MCF 10A (cell line): ENCODE results near the gene ACVR1C. TPM values are rescaled to one million over a fixed set of nuclear protein-coding genes. Genes with fewer than 3 reads are reported as not detected.

Source experiments
- BruUV-seq: library from RNA; stranded (reverse); fragments of 400-500 nt; replicated peaks from 2 replicates; lab custom pipeline; 2021; lab: Mats Ljungman, UMichigan
- CTCF ChIA-PET: fragments of 300-600 bp; sonication (Branson Sonifier 250); formaldehyde crosslinking; extraction: SDS; loops from one replicate; lab custom pipeline; 2021; ENCODE audit warnings: antibody characterized with exemption, inconsistent platforms; lab: Yijun Ruan, JAX
- POLR2A ChIA-PET: fragments of 300-600, 350-650 bp; sonication (Branson Sonifier 250); formaldehyde crosslinking; extraction: SDS; loops from one replicate; lab custom pipeline; 2020; ENCODE audit warnings: antibody characterized with exemption, inconsistent platforms; lab: Yijun Ruan, JAX
- DNase-seq: peaks from one replicate; pipeline ENCODE4 v3.0.0-alpha.2; 2018; ENCODE audit not compliant: unreplicated experiment
- H3K27ac Mint-ChIP-seq: one replicate; pipeline ENCODE4 v1.8.0; 2022; ENCODE audit warnings: mild to moderate bottlenecking, low read depth, mixed read lengths; ENCODE audit not compliant: unreplicated experiment
- H3K27me3 Mint-ChIP-seq: one replicate; pipeline ENCODE4 v1.8.0; 2022; ENCODE audit warnings: mixed read lengths; ENCODE audit not compliant: insufficient read depth, unreplicated experiment
- H3K36me3 Mint-ChIP-seq: one replicate; pipeline ENCODE4 v1.8.0; 2022; ENCODE audit warnings: mild to moderate bottlenecking, moderate library complexity, mixed read lengths; ENCODE audit not compliant: insufficient read depth, unreplicated experiment
- H3K4me1 Mint-ChIP-seq: one replicate; pipeline ENCODE4 v1.8.0; 2022; ENCODE audit warnings: mixed read lengths; ENCODE audit not compliant: insufficient read depth, unreplicated experiment
- H3K4me3 Mint-ChIP-seq: one replicate; pipeline ENCODE4 v1.8.0; 2022; ENCODE audit warnings: mild to moderate bottlenecking, moderate library complexity, mixed read lengths; ENCODE audit not compliant: unreplicated experiment
- H3K9me3 Mint-ChIP-seq: one replicate; pipeline ENCODE4 v1.8.0; 2022; ENCODE audit warnings: mixed read lengths; ENCODE audit not compliant: unreplicated experiment
- CTCF ChIP-seq: fragments of 200-600 bp; IDR thresholded peaks from one replicate; pipeline ENCODE4 v1.8.0; 2022; ENCODE audit warnings: antibody characterized with exemption, mild to moderate bottlenecking; ENCODE audit not compliant: unreplicated experiment
- intact Hi-C: fragments of 100-400 bp; cut with micrococcal nuclease; formaldehyde crosslinking; loops from 2 replicates; pipeline ENCODE4 v1.14.1; 2022
- total RNA-seq: library from RNA; stranded (reverse); gene quantifications from 2 replicates; pipeline ENCODE4 v1.2.3, GENCODE V29; 2022

Gene ACVR1C
- total RNA-seq, 1 experiment from 2014 or later = 0.12 TPM

GRCh38 chr2:157509744-157510143 is 118.9 kb downstream of the ACVR1C start:
- CTCF ChIA-PET = interaction anchor here (0.6 to 2.2 kb wide), 13 partner anchors 12 to 1490 kb away, joined by 3 to 8 read pairs (median 4); no protein-coding TSS in a partner anchor
- DNase-seq = peak; percentile 11
- POLR2A ChIA-PET = no interaction called here
- intact Hi-C loops = no loop called here
- BruUV-seq = no TSS peak
- no peaks in the 10 kb centered on the region for H3K9me3 Mint-ChIP-seq
- TF ChIP-seq CTCF = peak; percentile 14
- H3K36me3 Mint-ChIP-seq = no peaks in the 10 kb centered on the region
- H3K4me3 Mint-ChIP-seq = no peak overlapping the region
- H3K27me3 Mint-ChIP-seq = peaks cover 69% of the 10 kb centered on the region
- no peak overlapping the region for H3K27ac Mint-ChIP-seq
- peaks cover 5% of the 10 kb centered on the region for H3K4me1 Mint-ChIP-seq

- H3K27me3 Mint-ChIP-seq = peaks cover 64% of the 10 kb centered on the region
- BruUV-seq = no TSS peak
- no peak overlapping the region for H3K4me3 Mint-ChIP-seq
- TF ChIP-seq CTCF = no peak
- no peak overlapping the region for H3K27ac Mint-ChIP-seq
- no peaks in the 10 kb centered on the region for H3K36me3 Mint-ChIP-seq
- peaks cover 5% of the 10 kb centered on the region for H3K4me1 Mint-ChIP-seq
- intact Hi-C loops = no loop called here
- POLR2A ChIA-PET = no interaction called here
- CTCF ChIA-PET = interaction anchor here (0.7 to 2.2 kb wide), 3 partner anchors 11 to 482 kb away, joined by 3 to 8 read pairs (median 3); no protein-coding TSS in a partner anchor
- H3K9me3 Mint-ChIP-seq = no peaks in the 10 kb centered on the region
- no peak for DNase-seq
These were observed 120.0 kb downstream of the ACVR1C start for GRCh38 chr2:157508676-157509075.

DNA sequence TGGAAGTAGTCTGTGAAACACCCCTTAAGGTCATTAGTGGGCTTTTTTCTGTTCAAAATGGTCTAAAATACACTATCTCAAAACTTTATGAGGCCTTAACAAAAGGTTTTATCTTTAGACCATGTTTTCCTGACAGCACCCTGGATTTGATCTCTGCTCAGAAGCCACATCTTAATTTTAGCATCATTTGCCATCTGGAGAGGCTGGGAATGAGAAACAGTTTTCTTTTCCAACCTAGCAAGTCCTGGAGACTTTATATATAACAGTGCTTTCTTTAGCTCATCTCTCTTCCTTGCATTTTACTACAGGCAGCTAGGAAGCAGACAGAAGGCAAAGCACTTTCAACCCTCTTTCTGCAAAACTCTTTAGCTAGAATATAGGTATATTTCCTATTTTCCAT is 122.1 kb downstream of the ACVR1C start:
- peaks cover 5% of the 10 kb centered on the region for H3K4me1 Mint-ChIP-seq
- BruUV-seq = no TSS peak
- no peaks in the 10 kb centered on the region for H3K36me3 Mint-ChIP-seq
- DNase-seq = no peak
- TF ChIP-seq CTCF = no peak
- no peak overlapping the region for H3K27ac Mint-ChIP-seq
- intact Hi-C loops = no loop called here
- CTCF ChIA-PET = interaction anchor here (0.6 to 0.7 kb wide), 2 partner anchors 499 to 507 kb away, joined by 3 to 4 read pairs; no protein-coding TSS in a partner anchor
- H3K9me3 Mint-ChIP-seq = no peaks in the 10 kb centered on the region
- POLR2A ChIA-PET = interaction anchor here (0.7 kb wide), 1 partner anchor 19 kb away, joined by 3 read pairs; no protein-coding TSS in a partner anchor
- no peak overlapping the region for H3K4me3 Mint-ChIP-seq
- peaks cover 43% of the 10 kb centered on the region for H3K27me3 Mint-ChIP-seq

GRCh38 chr2:157504623-157505022 is 124.0 kb downstream of the ACVR1C start:
- Mint-ChIP-seq H3K27ac (no peak overlapping the region), H3K9me3 (no peaks in the 10 kb centered on the region), H3K27me3 (peaks cover 25% of the 10 kb centered on the region), H3K4me1 (peaks cover 5% of the 10 kb centered on the region), H3K4me3 (no peak overlapping the region), H3K36me3 (no peaks in the 10 kb centered on the region)
- no TSS peak for BruUV-seq
- DNase-seq = no peak
- TF ChIP-seq CTCF = no peak
- intact Hi-C loops = no loop called here
- POLR2A ChIA-PET = no interaction called here
- CTCF ChIA-PET = interaction anchor here (0.8 to 1.3 kb wide), 4 partner anchors 10 to 388 kb away, joined by 3 to 4 read pairs (median 4); no protein-coding TSS in a partner anchor
